HG03135 (cell line): Measurements from ENCODE around the gene RBM33.

ENCODE experiments used
- ATAC-seq: cut with Tn5 transposase; IDR thresholded peaks from one replicate; pipeline ENCODE4 v1.9.1; 2021; ENCODE audit warnings: mild to moderate bottlenecking, moderate library complexity; ENCODE audit not compliant: unreplicated experiment

RBM33 gene

GRCh38 chr7:155804897-155805825 is 160.7 kb downstream of the RBM33 start:
- ATAC-seq: peak; percentile 37

GRCh38 chr7:155805826-155806095 is 161.3 kb downstream of the RBM33 start:
- no peak for ATAC-seq

GRCh38 chr7:155806096-155806871 is 161.8 kb downstream of the RBM33 start:
- ATAC-seq: no peak

- no peak for ATAC-seq
These were observed 162.7 kb downstream of the RBM33 start for GRCh38 chr7:155807065-155807671.

GRCh38 chr7:155807789-155808548 is 163.5 kb downstream of the RBM33 start:
- no peak for ATAC-seq

- no peak for ATAC-seq
These were observed 164.3 kb downstream of the RBM33 start for GRCh38 chr7:155808549-155809331.

GRCh38 chr7:155809332-155809946 is 165.0 kb downstream of the RBM33 start:
- no peak for ATAC-seq

GRCh38 chr7:155809947-155810769 is 165.7 kb downstream of the RBM33 start:
- ATAC-seq: no peak

- ATAC-seq: no peak
These were observed 166.5 kb downstream of the RBM33 start for GRCh38 chr7:155810770-155811559.

- ATAC-seq: no peak
These were observed 167.1 kb downstream of the RBM33 start for GRCh38 chr7:155811560-155811894.

GRCh38 chr7:155811895-155812761 is 167.7 kb downstream of the RBM33 start, which contains the start of gene SHH:
Gene SHH (minus strand): TSS chr7:155812463. CDS start chr7:155812122, 341 bp downstream.
- ATAC-seq: no peak

- no peak for ATAC-seq
These were observed 168.7 kb downstream of the RBM33 start for GRCh38 chr7:155813125-155813524.

- ATAC-seq: no peak
These were observed 169.3 kb downstream of the RBM33 start for GRCh38 chr7:155813546-155814315.

- no peak for ATAC-seq
These were observed 170.1 kb downstream of the RBM33 start for GRCh38 chr7:155814316-155815276.
